Testis (tissue), 3 donors: ENCODE results near the gene ANAPC2. TPM values are rescaled to one million over a fixed set of nuclear protein-coding genes. Genes with fewer than 3 reads are reported as not detected.
A peak's percentile ranks its signal among the peaks of the same experiment; 100 is the strongest.

ENCODE experiments used
- DNase-seq: peaks from one replicate; pipeline ENCODE4 v3.0.0-alpha.2; 2019
- H3K27ac ChIP-seq, 2 donors: fragments of 200-600 bp; sonication (generic); one replicate each; pipeline ENCODE4 v1.5.1; 2019
- H3K27me3 ChIP-seq: fragments of 200-600 bp; sonication (generic); one replicate; pipeline ENCODE4 v1.5.1; 2019
- H3K36me3 ChIP-seq: fragments of 200-600 bp; sonication (generic); one replicate; pipeline ENCODE4 v1.5.1; 2017; ENCODE audit warnings: low read depth; ENCODE audit errors: missing control alignments
- H3K4me1 ChIP-seq: fragments of 200-600 bp; sonication (generic); one replicate; pipeline ENCODE4 v1.5.1; 2019
- H3K4me3 ChIP-seq, 2 donors: fragments of 200-600 bp; sonication (generic); one replicate each; pipeline ENCODE4 v1.5.1; 2017 to 2019
- H3K9me3 ChIP-seq: fragments of 200-600 bp; sonication (generic); one replicate; pipeline ENCODE4 v1.5.1; 2017
- CTCF ChIP-seq, 3 experiments: fragments of 450-650 bp in 2 of 3; fragments of 200-600 bp in 1 of 3; sonication (generic) in 1 of 3; IDR thresholded peaks; one replicate each; pipeline ENCODE4 v1.5.1; 2016 to 2019; ENCODE audit warnings: antibody characterized with exemption in 3 of 3, mild to moderate bottlenecking in 2 of 3, moderate library complexity in 1 of 3
- POLR2A ChIP-seq: fragments of 450-650 bp; IDR thresholded peaks from one replicate; pipeline ENCODE4 v1.6.1; 2017; ENCODE audit warnings: antibody characterized with exemption, mild to moderate bottlenecking, moderate library complexity
- WGBS, 2 donors: methylation state at CpG; one replicate each; pipeline ENCODE4 v1.1.5; 2018; 5-methylcytosine and 5-hydroxymethylcytosine counted together
- intact Hi-C: fragments of 100-400 bp; cut with DNase I; formaldehyde crosslinking; loops from one replicate; pipeline ENCODE4 v1.15.1; 2023; ENCODE audit warnings: low total_unique reads
- polyA plus RNA-seq: library from polyadenylated mRNA; stranded (reverse); fragments of 350-450 nt; fragmentation: Illumina TruSeq; extraction: RNeasy Lipid Tissue Mini Kit (QIAGEN cat#74804); gene quantifications from one replicate; pipeline ENCODE4 v1.2.3, GENCODE V29; 2014; ENCODE audit warnings: low read depth, low replicate concordance; ENCODE audit not compliant: insufficient read depth
- total RNA-seq, 2 donors: library from RNA; depleted of rRNA; stranded (reverse); fragments of >200 nt; gene quantifications; one replicate each; pipeline ENCODE4 v1.2.3, GENCODE V29; 2016

The ANAPC2 gene
- total and polyA plus RNA-seq, 3 donors from 2014 or later: 80.6 to 98.5 (median 91.0) TPM

DNA sequence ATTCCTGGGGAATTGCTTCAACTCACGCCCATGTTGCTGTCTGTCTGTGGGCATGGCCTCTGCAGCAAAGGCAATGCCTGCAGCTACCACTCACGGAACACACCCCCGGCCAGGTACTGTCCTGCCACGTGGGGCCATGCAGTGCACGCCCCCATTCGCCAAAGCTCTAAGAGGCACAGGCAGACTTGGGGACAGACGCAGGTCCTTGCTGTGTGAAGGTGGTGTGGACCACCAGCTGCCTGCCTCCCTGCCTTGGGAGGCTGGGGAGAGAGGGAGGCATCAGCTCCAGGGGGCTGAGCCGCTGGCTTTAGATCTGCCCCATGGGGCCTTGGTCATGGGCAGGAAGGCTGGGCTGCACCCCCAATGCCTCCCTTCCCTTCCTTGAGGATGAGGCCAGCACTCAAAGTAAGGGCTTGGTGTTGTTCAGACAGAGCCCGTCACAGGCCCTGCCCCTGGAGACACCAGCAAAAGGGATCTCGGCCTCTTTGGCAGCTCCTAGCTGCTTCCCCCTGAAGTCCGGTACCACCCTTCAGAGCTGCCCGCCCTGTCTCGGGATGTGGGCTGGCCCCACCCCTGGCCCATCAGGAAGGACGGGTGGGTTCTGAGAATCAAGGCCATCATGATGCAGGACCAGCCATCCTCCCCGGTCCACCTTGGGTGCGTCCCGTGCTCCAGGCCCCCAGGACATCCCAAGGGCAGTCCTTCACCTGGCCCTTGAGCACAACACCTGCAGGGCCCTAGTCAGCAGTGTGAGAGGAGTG lies 47.1 kb downstream of the ANAPC2 start:
- no peaks in the 10 kb centered on the region for H3K4me1 ChIP-seq
- H3K36me3 ChIP-seq: no peaks in the 10 kb centered on the region
- no peaks in the 10 kb centered on the region for H3K9me3 ChIP-seq
- intact Hi-C loops: no loop called here
- TF ChIP-seq CTCF (IDR thresholded peaks at IDR 0.05) (no peak), POLR2A (no peak)
- 80 to 84% methylated on average over 12 to 17 of the region's 17 CpGs for WGBS, 2 donors
- no peak overlapping the region for H3K4me3 ChIP-seq
- no peak for DNase-seq
- no peak overlapping the region for H3K27ac ChIP-seq
- no peaks in the 10 kb centered on the region for H3K27me3 ChIP-seq

GRCh38 chr9:137140151-137141012 lies 48.0 kb downstream of the ANAPC2 start:
- Histone ChIP-seq H3K4me1 (no peaks in the 10 kb centered on the region), H3K27ac (no peak overlapping the region), H3K36me3 (no peaks in the 10 kb centered on the region), H3K9me3 (no peaks in the 10 kb centered on the region), H3K4me3 (no peak overlapping the region), H3K27me3 (no peaks in the 10 kb centered on the region)
- 49 to 63% methylated on average over 11 to 25 of the region's 26 CpGs for WGBS, 2 donors
- intact Hi-C loops: no loop called here
- no peak for TF ChIP-seq POLR2A
- no peak for TF ChIP-seq CTCF (IDR thresholded peaks at IDR 0.05)
- DNase-seq: no peak

DNA sequence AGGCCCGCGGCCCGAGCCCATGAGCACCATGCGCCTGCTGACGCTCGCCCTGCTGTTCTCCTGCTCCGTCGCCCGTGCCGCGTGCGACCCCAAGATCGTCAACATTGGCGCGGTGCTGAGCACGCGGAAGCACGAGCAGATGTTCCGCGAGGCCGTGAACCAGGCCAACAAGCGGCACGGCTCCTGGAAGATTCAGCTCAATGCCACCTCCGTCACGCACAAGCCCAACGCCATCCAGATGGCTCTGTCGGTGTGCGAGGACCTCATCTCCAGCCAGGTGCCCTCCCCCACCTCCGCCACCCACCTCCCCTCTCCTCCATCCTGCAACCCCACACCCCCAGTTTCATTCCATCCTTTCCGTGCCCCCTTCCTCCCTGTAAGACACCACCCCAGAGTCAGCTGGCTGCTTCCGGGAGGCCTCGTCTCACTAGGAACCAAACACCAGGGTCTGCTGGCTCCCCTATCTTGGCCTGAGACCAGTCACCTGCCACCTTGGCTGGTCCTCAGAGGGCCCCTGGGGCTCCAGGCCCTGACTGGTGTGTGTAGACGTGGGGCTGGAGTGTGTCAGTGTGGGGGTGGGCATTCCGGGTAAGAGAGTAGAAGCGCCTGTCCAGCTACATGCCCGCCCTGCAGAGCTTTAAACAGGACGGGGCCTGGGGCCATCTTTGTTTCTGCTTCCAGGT lies 48.8 kb downstream of the ANAPC2 start:
- no peak for DNase-seq
- Histone ChIP-seq H3K27me3 (no peaks in the 10 kb centered on the region), H3K9me3 (no peaks in the 10 kb centered on the region), H3K36me3 (no peaks in the 10 kb centered on the region), H3K27ac (no peak overlapping the region), H3K4me3 (no peak overlapping the region), H3K4me1 (no peaks in the 10 kb centered on the region)
- no peak for TF ChIP-seq CTCF (IDR thresholded peaks at IDR 0.05)
- no peak for TF ChIP-seq POLR2A
- 19 to 42% methylated on average over 6 to 33 of the region's 37 CpGs for WGBS, 2 donors
- intact Hi-C loops: no loop called here

- Histone ChIP-seq H3K4me3 (peak within 1 kb of the TSS; percentile 6 to 23), H3K4me1 (no peaks in the 10 kb centered on the region), H3K27ac (no peak within 1 kb of the TSS), H3K36me3 (no peaks in the 10 kb centered on the region), H3K9me3 (no peaks in the 10 kb centered on the region), H3K27me3 (no peaks in the 10 kb centered on the region)
- DNase-seq: no peak
- WGBS, 2 donors: 13% methylated on average over 16 of the region's 104 CpGs; no CpG with 5 or more reads in 1 of the 2 donors
- TF ChIP-seq CTCF (IDR thresholded peaks at IDR 0.05) (no peak), POLR2A (no peak)
- intact Hi-C loops: no loop called here
Measured at GRCh38 chr9:137138722-137139467, 49.5 kb downstream of the ANAPC2 start, which contains the start of gene GRIN1. Gene GRIN1 (plus strand): TSS chr9:137139154. CDS start chr9:137139487, 333 bp downstream.
